ENCODE measurements around the gene APOO. TPM values are rescaled to one million over a fixed set of nuclear protein-coding genes. Genes with fewer than 3 reads are reported as not detected.

APOO gene
- total RNA-seq, 1 donor from 2014 or later: 18.6 TPM

GRCh38 chrX:23799469-23800065, 108.2 kb downstream of the APOO start:
- H3K4me3 ChIP-seq (ENCODE audit: low read depth, low read length): no peak overlapping the region
- no peak for DNase-seq (ENCODE audit: low read depth)
- no peak for TF ChIP-seq CTCF (conservative IDR thresholded peaks at IDR 0.05; ENCODE audit: low read depth, low read length)

- DNase-seq (ENCODE audit: low read depth): no peak
- TF ChIP-seq CTCF (conservative IDR thresholded peaks at IDR 0.05; ENCODE audit: low read depth, low read length): peak; percentile 5
- H3K4me3 ChIP-seq (ENCODE audit: low read depth, low read length): no peak overlapping the region
Observed at GRCh38 chrX:23797371-23798128, 110.2 kb downstream of the APOO start.

GRCh38 chrX:23795221-23795620, 112.5 kb downstream of the APOO start:
- H3K4me3 ChIP-seq (ENCODE audit: low read depth, low read length): no peak overlapping the region
- no peak for TF ChIP-seq CTCF (conservative IDR thresholded peaks at IDR 0.05; ENCODE audit: low read depth, low read length)
- no peak for DNase-seq (ENCODE audit: low read depth)

- DNase-seq (ENCODE audit: low read depth): no peak
- no peak for TF ChIP-seq CTCF (conservative IDR thresholded peaks at IDR 0.05; ENCODE audit: low read depth, low read length)
- H3K4me3 ChIP-seq (ENCODE audit: low read depth, low read length): no peak overlapping the region
Observed at GRCh38 chrX:23792861-23793553, 114.7 kb downstream of the APOO start.

- DNase-seq (ENCODE audit: low read depth): no peak
- TF ChIP-seq CTCF (conservative IDR thresholded peaks at IDR 0.05; ENCODE audit: low read depth, low read length): no peak
- H3K4me3 ChIP-seq (ENCODE audit: low read depth, low read length): no peak overlapping the region
Observed at GRCh38 chrX:23790155-23790497, 117.6 kb downstream of the APOO start.

- DNase-seq (ENCODE audit: low read depth): no peak
- H3K4me3 ChIP-seq (ENCODE audit: low read depth, low read length): no peak overlapping the region
- no peak for TF ChIP-seq CTCF (conservative IDR thresholded peaks at IDR 0.05; ENCODE audit: low read depth, low read length)
Observed at GRCh38 chrX:23789386-23790154, 118.2 kb downstream of the APOO start.
